ENCODE data around the gene CA12. TPM values are rescaled to one million over a fixed set of nuclear protein-coding genes. Genes with fewer than 3 reads are reported as not detected.

CA12 gene
- total RNA-seq, 1 experiment from 2014 or later = 33.0 TPM

GRCh38 chr15:63277038-63277892, 104.4 kb downstream of the CA12 start, which contains the start of gene APH1B:
Gene APH1B (plus strand): TSS chr15:63277605. CDS start chr15:63277624, 19 bp downstream.
- DNase-seq (ENCODE audit: extremely low read depth, low read depth) = peak; percentile 55

GRCh38 chr15:63276342-63277037, 105.2 kb downstream of the CA12 start:
- no peak for DNase-seq (ENCODE audit: extremely low read depth, low read depth)

GRCh38 chr15:63274427-63274826, 107.2 kb downstream of the CA12 start:
- no peak for DNase-seq (ENCODE audit: extremely low read depth, low read depth)

Other genes with a start within 250 kb of the CA12 start
- 298 and 356 TPM in 2 replicates for gene RPS27L, start 224.4 kb downstream of the CA12 start, total RNA-seq (2014; rRNA removed; shearing (Covaris generic))
- 12.5 and 13.1 TPM in 2 replicates for gene RAB8B, start 192.2 kb downstream of the CA12 start, total RNA-seq (2014; rRNA removed; shearing (Covaris generic))
- 6.6 and 8.2 TPM in 2 replicates for gene APH1B, start 104.2 kb downstream of the CA12 start, total RNA-seq (2014; rRNA removed; shearing (Covaris generic))
- 37.6 and 46.1 TPM in 2 replicates for gene USP3, start 122.7 kb upstream of the CA12 start, total RNA-seq (2014; rRNA removed; shearing (Covaris generic))
- gene FBXL22, start 215.5 kb upstream of the CA12 start, total RNA-seq (2014; rRNA removed; shearing (Covaris generic)) = not detected in 2 replicates

Measured in NCI-H460 (cell line).